Astrocyte (in vitro differentiated cells and primary cell): ENCODE measurements around the gene ADAD1. TPM values are rescaled to one million over a fixed set of nuclear protein-coding genes. Genes with fewer than 3 reads are reported as not detected.

Source experiments
- DNase-seq: peaks from one replicate; pipeline ENCODE4 v3.0.0-alpha.2; 2010; ENCODE audit warnings: low read depth
- FAIRE-seq: peaks from 2 replicates; lab custom pipeline; 2011; peaks lifted over from hg19 to GRCh38; lab: Jason Lieb, UNC
- H2AFZ ChIP-seq: 2 replicates; pipeline ENCODE4 v1.6.0; 2012; ENCODE audit warnings: low read depth, low read length, inconsistent platforms
- H3K27ac ChIP-seq: 2 replicates; pipeline ENCODE4 v1.5.1; 2011; ENCODE audit warnings: low read depth, low read length, inconsistent platforms
- H3K27me3 ChIP-seq: 2 replicates; pipeline ENCODE4 v1.6.0; 2011; ENCODE audit warnings: low read length, inconsistent platforms; ENCODE audit not compliant: insufficient read depth
- H3K36me3 ChIP-seq: 2 replicates; pipeline ENCODE4 v1.5.1; 2011; ENCODE audit warnings: low read length, inconsistent platforms; ENCODE audit not compliant: insufficient read depth
- H3K4me1 ChIP-seq: 2 replicates; pipeline ENCODE4 v1.5.1; 2011; ENCODE audit warnings: low read length, inconsistent platforms; ENCODE audit not compliant: insufficient read depth
- H3K4me2 ChIP-seq: 2 replicates; pipeline ENCODE4 v1.6.0; 2012; ENCODE audit warnings: low read length, inconsistent platforms
- H3K4me3 ChIP-seq: 2 replicates; pipeline ENCODE4 v1.5.1; 2011; ENCODE audit warnings: low read depth, mild to moderate bottlenecking, low read length, inconsistent platforms; ENCODE audit not compliant: insufficient read depth
- H3K79me2 ChIP-seq: 2 replicates; pipeline ENCODE4 v1.6.0; 2012; ENCODE audit warnings: mild to moderate bottlenecking, low read length, inconsistent platforms; ENCODE audit not compliant: insufficient read depth
- H3K9ac ChIP-seq: 2 replicates; pipeline ENCODE4 v1.6.0; 2012; ENCODE audit warnings: mild to moderate bottlenecking, low read length, inconsistent platforms
- H3K9me3 ChIP-seq: 2 replicates; pipeline ENCODE4 v1.5.1; 2012; ENCODE audit warnings: low read depth, mild to moderate bottlenecking, low read length, inconsistent platforms; ENCODE audit not compliant: insufficient read depth
- H4K20me1 ChIP-seq: 2 replicates; pipeline ENCODE4 v1.6.0; 2012; ENCODE audit warnings: low read length, inconsistent platforms; ENCODE audit not compliant: insufficient read depth
- H3K27ac Mint-ChIP-seq: one replicate; pipeline ENCODE4 v1.8.0; 2021; ENCODE audit warnings: mild to moderate bottlenecking, mixed read lengths; ENCODE audit not compliant: unreplicated experiment
- H3K27me3 Mint-ChIP-seq: one replicate; pipeline ENCODE4 v1.8.0; 2021; ENCODE audit warnings: low read depth, mixed read lengths; ENCODE audit not compliant: unreplicated experiment
- H3K36me3 Mint-ChIP-seq: one replicate; pipeline ENCODE4 v1.8.0; 2021; ENCODE audit warnings: low read depth, mixed read lengths; ENCODE audit not compliant: unreplicated experiment
- H3K4me1 Mint-ChIP-seq: one replicate; pipeline ENCODE4 v1.8.0; 2021; ENCODE audit warnings: low read depth, mixed read lengths; ENCODE audit not compliant: unreplicated experiment
- H3K4me3 Mint-ChIP-seq: one replicate; pipeline ENCODE4 v1.8.0; 2021; ENCODE audit warnings: mild to moderate bottlenecking, moderate library complexity, mixed read lengths; ENCODE audit not compliant: unreplicated experiment
- H3K9me3 Mint-ChIP-seq: one replicate; pipeline ENCODE4 v1.8.0; 2021; ENCODE audit warnings: mild to moderate bottlenecking, mixed read lengths; ENCODE audit not compliant: unreplicated experiment
- EZH2 ChIP-seq: IDR thresholded peaks from 2 replicates; pipeline ENCODE4 v1.6.1; 2012; ENCODE audit warnings: mild to moderate bottlenecking, low read length, inconsistent platforms; ENCODE audit not compliant: insufficient read depth
- total RNA-seq: library from RNA; stranded (reverse); gene quantifications from 2 replicates; pipeline ENCODE4 v1.2.1, GENCODE V29; 2021
- TF ChIP-seq, protein P1 (sequence below): IDR thresholded peaks from 2 replicates; pipeline ENCODE4 v1.5.1; 2011; ENCODE audit warnings: low read depth, mild to moderate bottlenecking, inconsistent platforms, low read length, moderate library complexity; ENCODE audit not compliant: insufficient read depth

Gene ADAD1
- total RNA-seq, 1 donor from 2014 or later, result not detected

DNA sequence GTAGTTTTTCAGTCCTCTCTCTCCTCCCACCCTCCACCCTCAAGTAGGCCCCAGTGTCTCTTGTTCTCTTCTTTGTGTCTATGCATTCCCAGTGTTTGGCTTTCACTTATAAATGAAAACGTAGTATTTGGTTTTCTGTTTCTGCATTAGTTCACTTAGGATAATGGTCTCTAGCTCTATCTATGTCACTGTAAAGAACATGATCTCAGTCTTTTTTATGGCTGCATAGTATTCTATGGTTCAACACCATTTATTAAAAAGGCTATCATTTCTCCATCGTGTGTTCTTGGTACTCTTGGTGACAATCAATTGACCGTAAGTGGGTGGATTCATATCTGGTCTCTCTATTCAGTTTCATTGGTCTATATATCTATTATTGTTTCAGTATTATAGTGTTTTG, 96.4 kb downstream of the ADAD1 start:
- H4K20me1 ChIP-seq, result no peaks in the 10 kb centered on the region
- H3K4me1 Mint-ChIP-seq, result no peaks in the 10 kb centered on the region
- no peak for DNase-seq
- H3K36me3 ChIP-seq, result no peaks in the 10 kb centered on the region
- H3K27me3 ChIP-seq, result no peaks in the 10 kb centered on the region
- no peak overlapping the region for H3K4me3 ChIP-seq
- no peaks in the 10 kb centered on the region for H3K27me3 Mint-ChIP-seq
- H3K9me3 ChIP-seq, result no peaks in the 10 kb centered on the region
- H3K27ac ChIP-seq, result no peak overlapping the region
- no peak overlapping the region for H3K4me2 ChIP-seq
- H3K9ac ChIP-seq, result no peak overlapping the region
- TF ChIP-seq, protein P1, sequence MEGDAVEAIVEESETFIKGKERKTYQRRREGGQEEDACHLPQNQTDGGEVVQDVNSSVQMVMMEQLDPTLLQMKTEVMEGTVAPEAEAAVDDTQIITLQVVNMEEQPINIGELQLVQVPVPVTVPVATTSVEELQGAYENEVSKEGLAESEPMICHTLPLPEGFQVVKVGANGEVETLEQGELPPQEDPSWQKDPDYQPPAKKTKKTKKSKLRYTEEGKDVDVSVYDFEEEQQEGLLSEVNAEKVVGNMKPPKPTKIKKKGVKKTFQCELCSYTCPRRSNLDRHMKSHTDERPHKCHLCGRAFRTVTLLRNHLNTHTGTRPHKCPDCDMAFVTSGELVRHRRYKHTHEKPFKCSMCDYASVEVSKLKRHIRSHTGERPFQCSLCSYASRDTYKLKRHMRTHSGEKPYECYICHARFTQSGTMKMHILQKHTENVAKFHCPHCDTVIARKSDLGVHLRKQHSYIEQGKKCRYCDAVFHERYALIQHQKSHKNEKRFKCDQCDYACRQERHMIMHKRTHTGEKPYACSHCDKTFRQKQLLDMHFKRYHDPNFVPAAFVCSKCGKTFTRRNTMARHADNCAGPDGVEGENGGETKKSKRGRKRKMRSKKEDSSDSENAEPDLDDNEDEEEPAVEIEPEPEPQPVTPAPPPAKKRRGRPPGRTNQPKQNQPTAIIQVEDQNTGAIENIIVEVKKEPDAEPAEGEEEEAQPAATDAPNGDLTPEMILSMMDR, result no peak
- TF ChIP-seq EZH2, result no peak
- H3K4me1 ChIP-seq, result no peaks in the 10 kb centered on the region
- no peak overlapping the region for H3K4me3 Mint-ChIP-seq
- no peaks in the 10 kb centered on the region for H3K36me3 Mint-ChIP-seq
- H3K27ac Mint-ChIP-seq, result no peak overlapping the region
- FAIRE-seq, result no peak
- H2AFZ ChIP-seq, result no peak overlapping the region
- H3K79me2 ChIP-seq, result no peaks in the 10 kb centered on the region
- H3K9me3 Mint-ChIP-seq, result peaks cover 2% of the 10 kb centered on the region

DNA sequence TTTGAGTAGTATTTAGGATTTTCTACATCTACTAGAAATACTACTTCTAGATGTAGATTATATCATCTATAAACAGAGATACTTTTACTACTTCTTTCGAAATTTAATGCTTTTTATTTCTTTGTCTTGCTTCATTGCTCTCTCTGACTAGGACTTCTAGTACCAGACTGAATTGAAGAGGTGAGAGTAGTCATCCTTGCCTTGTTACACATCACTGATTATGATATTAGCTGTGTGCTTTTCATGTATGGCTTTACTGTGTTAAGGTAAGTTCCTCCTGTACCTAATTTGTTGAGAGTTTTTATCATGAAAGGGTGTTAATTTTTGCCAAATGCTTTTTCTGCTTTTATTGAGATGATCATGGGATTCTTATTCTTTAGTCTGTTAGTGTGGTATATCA, 97.3 kb downstream of the ADAD1 start:
- no peaks in the 10 kb centered on the region for H4K20me1 ChIP-seq
- H3K4me3 ChIP-seq, result no peak overlapping the region
- no peaks in the 10 kb centered on the region for H3K36me3 ChIP-seq
- H3K4me3 Mint-ChIP-seq, result no peak overlapping the region
- H3K9me3 ChIP-seq, result no peaks in the 10 kb centered on the region
- no peak overlapping the region for H3K9ac ChIP-seq
- H3K27me3 ChIP-seq, result no peaks in the 10 kb centered on the region
- H3K79me2 ChIP-seq, result no peaks in the 10 kb centered on the region
- no peak overlapping the region for H3K4me2 ChIP-seq
- H3K9me3 Mint-ChIP-seq, result peaks cover 2% of the 10 kb centered on the region
- H3K27me3 Mint-ChIP-seq, result no peaks in the 10 kb centered on the region
- DNase-seq (no peak), FAIRE-seq (no peak)
- H3K36me3 Mint-ChIP-seq, result no peaks in the 10 kb centered on the region
- H3K4me1 ChIP-seq, result no peaks in the 10 kb centered on the region
- no peak overlapping the region for H2AFZ ChIP-seq
- no peak overlapping the region for H3K27ac Mint-ChIP-seq
- H3K27ac ChIP-seq, result no peak overlapping the region
- no peak for TF ChIP-seq EZH2
- TF ChIP-seq, protein P1, result no peak
- H3K4me1 Mint-ChIP-seq, result no peaks in the 10 kb centered on the region

DNA sequence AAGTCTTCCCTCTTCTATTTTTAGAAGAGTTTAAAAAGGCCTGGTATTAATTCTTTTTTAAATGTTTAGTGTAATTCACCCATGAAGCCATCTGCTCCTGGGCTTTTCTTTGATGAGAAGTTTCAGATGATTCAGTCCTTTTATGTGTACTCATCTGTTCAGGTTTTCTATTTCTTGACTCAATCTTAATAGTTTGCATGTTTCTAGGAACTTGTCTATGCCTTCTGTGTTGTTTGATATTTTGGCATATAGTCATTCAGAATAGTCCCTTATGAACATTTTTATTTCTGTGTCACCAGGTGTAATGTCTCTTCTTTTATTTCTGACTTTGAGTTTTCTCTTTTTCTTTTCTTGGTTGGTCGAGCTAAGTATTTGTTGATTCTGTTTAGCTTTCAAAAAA, 97.9 kb downstream of the ADAD1 start:
- DNase-seq (no peak), FAIRE-seq (no peak)
- TF ChIP-seq EZH2, result no peak
- TF ChIP-seq, protein P1, result no peak
- Histone ChIP-seq H3K4me1 (no peaks in the 10 kb centered on the region), H3K36me3 (no peaks in the 10 kb centered on the region), H3K79me2 (no peaks in the 10 kb centered on the region), H3K9me3 (no peaks in the 10 kb centered on the region), H4K20me1 (no peaks in the 10 kb centered on the region), H3K27ac (no peak overlapping the region), H3K27me3 (no peaks in the 10 kb centered on the region), H3K4me2 (no peak overlapping the region), H3K9ac (no peak overlapping the region), H2AFZ (no peak overlapping the region), H3K4me3 (no peak overlapping the region)
- Mint-ChIP-seq H3K4me1 (no peaks in the 10 kb centered on the region), H3K27ac (no peak overlapping the region), H3K4me3 (no peak overlapping the region), H3K27me3 (no peaks in the 10 kb centered on the region), H3K9me3 (no peaks in the 10 kb centered on the region), H3K36me3 (no peaks in the 10 kb centered on the region)

Other genes with a start within 250 kb of the ADAD1 start
- 34.2 and 35.1 TPM in 2 replicates for gene BLTP1, start 226.7 kb upstream of the ADAD1 start, total RNA-seq
- gene IL2, start 77.7 kb downstream of the ADAD1 start, total RNA-seq, result not detected in 2 replicates
- gene IL21, start 242.1 kb downstream of the ADAD1 start, total RNA-seq, result not detected in 2 replicates